IPS DF 4.7 (cell line): ENCODE data around the gene FHIP1A.

ENCODE experiments used
- DNase-seq: peaks from one replicate; pipeline ENCODE4 v3.0.0-alpha.2; 2013; ENCODE audit warnings: low spot score; ENCODE audit errors: extremely low read depth

Gene FHIP1A

DNA sequence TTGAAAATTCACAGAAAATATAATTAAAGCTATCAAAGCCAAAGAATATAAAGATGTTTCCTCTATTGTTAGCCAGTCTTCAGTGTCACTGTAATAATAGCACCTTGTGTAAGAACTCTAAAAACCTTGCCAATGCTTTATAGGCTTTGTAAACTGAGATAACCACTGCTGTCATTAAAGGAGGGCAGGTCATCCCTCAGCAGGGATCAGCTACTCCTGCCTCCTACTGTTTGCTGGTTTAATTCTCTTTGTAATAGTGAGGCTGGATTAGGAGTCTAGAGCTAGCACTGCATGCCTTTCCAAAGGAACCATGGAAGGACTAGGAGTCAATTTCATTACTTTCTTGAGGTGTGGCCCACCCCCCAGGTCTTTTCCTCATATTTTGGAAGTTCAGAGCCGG, 46.2 kb downstream of the FHIP1A start:
- DNase-seq, result no peak

DNA sequence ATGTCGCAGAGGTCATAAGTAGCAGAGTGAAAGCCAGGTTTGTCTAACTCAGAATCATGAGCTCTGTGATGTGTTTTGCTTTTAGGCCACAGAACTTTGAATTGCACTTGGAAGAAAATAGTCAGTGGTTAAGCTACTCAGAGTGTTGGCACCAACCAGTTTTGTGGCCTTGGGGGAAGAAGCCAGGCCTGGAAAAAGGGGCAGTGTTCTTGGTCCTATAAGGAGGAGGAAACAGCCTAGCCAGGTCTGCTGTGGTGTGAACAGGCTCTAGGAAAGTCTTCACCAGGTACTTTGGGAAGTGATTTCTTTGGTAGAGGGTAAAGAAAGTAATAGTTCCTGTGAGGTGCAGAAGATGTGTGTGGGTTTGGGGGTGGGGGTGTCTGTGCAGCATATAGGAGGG, 49.2 kb downstream of the FHIP1A start:
- no peak for DNase-seq
